HG02973 (cell line): ENCODE measurements around the gene COTL1.

ENCODE experiments used
- ATAC-seq: cut with Tn5 transposase; IDR thresholded peaks from one replicate; pipeline ENCODE4 v1.9.1; 2021; ENCODE audit warnings: moderate library complexity; ENCODE audit not compliant: unreplicated experiment

Gene COTL1

GRCh38 chr16:84555418-84556196 is 62.3 kb downstream of the COTL1 start:
- no peak for ATAC-seq

GRCh38 chr16:84554627-84555328 is 63.1 kb downstream of the COTL1 start:
- ATAC-seq = no peak

GRCh38 chr16:84553873-84554399 is 63.9 kb downstream of the COTL1 start:
- no peak for ATAC-seq

DNA sequence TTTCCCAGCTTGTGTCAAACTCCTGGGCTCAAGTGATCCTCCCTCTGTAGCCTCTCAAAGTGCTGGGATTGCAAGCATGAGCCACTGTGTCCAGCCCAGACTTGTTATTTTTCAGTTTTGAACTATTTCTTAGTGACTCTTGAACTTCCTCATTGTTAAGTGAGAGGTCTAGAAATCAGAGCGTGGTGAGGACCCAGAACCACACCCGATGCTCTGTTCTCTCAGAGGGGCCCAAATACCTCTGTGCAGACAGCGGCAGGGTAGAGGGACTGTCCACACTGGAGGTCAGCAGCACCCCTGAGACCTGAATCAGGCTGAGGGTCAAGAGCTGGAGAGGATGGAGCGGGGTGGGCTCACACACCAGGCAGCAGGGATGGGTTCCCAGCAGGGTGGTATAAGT is 65.7 kb downstream of the COTL1 start:
- ATAC-seq = no peak

- no peak for ATAC-seq
Measured at GRCh38 chr16:84550096-84550495, 67.8 kb downstream of the COTL1 start.

- ATAC-seq = no peak
Measured at GRCh38 chr16:84548971-84549844, 68.7 kb downstream of the COTL1 start.

- ATAC-seq = no peak
Measured at GRCh38 chr16:84548508-84548907, 69.4 kb downstream of the COTL1 start.

GRCh38 chr16:84547546-84548061 is 70.3 kb downstream of the COTL1 start:
- no peak for ATAC-seq

GRCh38 chr16:84546669-84547545 is 71.0 kb downstream of the COTL1 start:
- ATAC-seq = no peak

DNA sequence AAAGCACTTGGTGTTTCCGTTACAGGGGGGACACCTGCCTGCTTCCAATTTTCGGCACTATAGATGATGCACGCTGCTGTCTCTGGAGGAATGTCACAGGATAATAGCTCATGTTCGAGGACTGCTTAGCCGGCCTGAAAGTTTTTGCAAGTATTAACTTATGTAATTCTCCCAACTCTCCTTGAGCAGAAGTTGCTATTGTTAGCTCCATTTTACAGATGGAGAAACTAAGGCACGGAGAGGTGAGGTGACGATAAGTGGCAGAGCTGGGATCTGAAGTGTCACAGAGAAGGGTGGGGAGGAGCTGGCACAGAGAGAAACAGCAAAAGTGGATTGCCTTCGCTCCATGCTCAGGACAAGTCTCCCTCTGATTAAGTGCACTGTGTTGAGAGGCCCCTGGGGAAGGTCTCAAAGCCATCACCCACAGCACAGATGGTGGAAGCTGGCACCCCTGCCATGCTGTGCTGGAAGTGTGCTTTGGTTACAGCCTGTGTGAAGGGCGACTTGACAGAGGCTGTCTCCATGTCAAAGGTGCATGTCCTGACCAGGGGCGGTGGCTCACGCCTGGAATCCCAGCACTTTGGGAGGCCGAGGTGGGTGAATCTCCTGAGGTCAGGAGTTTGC is 72.7 kb downstream of the COTL1 start:
- ATAC-seq = no peak

- ATAC-seq = no peak
Measured at GRCh38 chr16:84544031-84544773, 73.7 kb downstream of the COTL1 start.

GRCh38 chr16:84543253-84543652 is 74.6 kb downstream of the COTL1 start:
- ATAC-seq = no peak

- ATAC-seq = no peak
Measured at GRCh38 chr16:84541999-84542817, 75.7 kb downstream of the COTL1 start.

- no peak for ATAC-seq
Measured at GRCh38 chr16:84540194-84540593, 77.7 kb downstream of the COTL1 start.

GRCh38 chr16:84538222-84538840 is 79.5 kb downstream of the COTL1 start:
- ATAC-seq = no peak

DNA sequence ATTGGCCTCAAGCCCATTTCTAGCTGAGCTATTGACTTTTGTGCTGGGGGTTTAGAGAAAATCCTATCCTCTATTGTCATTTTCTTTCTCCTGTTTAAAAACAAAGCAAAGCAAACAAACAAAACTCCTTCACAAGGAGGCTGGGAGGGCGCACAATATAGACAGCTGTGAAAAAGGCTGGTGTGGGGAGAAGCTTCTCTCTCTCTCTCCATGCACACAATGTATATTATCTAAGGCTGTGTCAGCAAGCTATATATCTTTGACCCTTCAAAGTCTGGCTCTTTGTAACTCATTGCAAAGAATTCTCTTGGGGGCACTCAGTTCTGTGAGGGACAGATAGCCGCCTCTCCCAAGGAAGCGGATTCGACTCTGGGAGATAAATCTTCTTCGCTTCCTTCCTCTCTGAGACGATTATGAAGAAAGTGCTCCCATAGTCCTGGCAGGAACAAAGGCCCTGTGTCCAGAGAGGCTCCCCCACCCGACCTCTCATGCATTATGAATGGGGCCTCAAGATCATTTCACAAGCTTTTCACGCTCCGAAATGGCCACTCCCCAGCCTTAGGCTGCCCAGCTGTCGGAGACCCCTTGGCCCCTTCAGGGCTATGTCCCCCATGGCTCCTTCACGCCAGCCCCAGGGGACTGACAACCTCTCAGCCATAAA is 80.3 kb downstream of the COTL1 start:
- no peak for ATAC-seq

DNA sequence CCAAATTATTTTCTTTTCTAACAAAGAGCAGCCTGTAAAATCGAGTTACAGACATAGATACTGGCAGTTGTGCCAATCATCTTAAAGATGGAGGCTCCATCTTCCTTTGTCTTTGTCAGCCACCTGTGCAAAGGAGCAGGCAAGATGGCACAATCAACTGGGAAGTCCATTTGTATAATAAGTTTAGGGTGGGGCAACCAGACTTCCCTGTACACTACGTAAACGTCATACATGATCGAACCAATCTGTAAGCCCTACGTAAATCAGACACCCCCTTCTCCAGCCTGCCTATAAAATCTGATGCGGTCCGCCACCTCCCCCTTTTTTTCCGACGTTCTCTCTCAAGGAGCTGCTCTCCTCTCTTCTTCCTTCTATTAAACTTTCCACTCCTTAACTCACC is 82.0 kb downstream of the COTL1 start:
- no peak for ATAC-seq
